ENCODE data around the gene NDE1. TPM values are rescaled to one million over a fixed set of nuclear protein-coding genes. Genes with fewer than 3 reads are reported as not detected.
"Not testable (repeated sequence)": the region's sequence is repeated elsewhere in the genome, so short reads cannot be mapped to it uniquely, and the experiment has no call there.

Gene NDE1
- total RNA-seq, 2 experiments from 2014 or later, result 115 to 117 TPM

- Mint-ChIP-seq H3K4me3 (no peak overlapping the region), H3K36me3 (peaks cover 32% of the 10 kb centered on the region), H3K27me3 (no peaks in the 10 kb centered on the region), H3K27ac (no peak overlapping the region), H3K4me1 (peaks cover 53% of the 10 kb centered on the region), H3K9me3 (no peaks in the 10 kb centered on the region)
- no peak for DNase-seq
Measured at GRCh38 chr16:15654591-15654990, 4.5 kb downstream of the NDE1 start.

- H3K36me3 Mint-ChIP-seq, result peaks cover 39% of the 10 kb centered on the region
- not testable (repeated sequence) for H3K4me3 Mint-ChIP-seq, H3K27ac Mint-ChIP-seq, DNase-seq, H3K9me3 Mint-ChIP-seq, H3K27me3 Mint-ChIP-seq
- peaks cover 56% of the 10 kb centered on the region for H3K4me1 Mint-ChIP-seq
Measured at GRCh38 chr16:15655561-15655960, 5.5 kb downstream of the NDE1 start.

- Mint-ChIP-seq H3K4me1 (peaks cover 53% of the 10 kb centered on the region), H3K4me3 (no peak overlapping the region), H3K9me3 (no peaks in the 10 kb centered on the region), H3K27ac (peak overlapping the region; percentile 30), H3K36me3 (peaks cover 46% of the 10 kb centered on the region), H3K27me3 (no peaks in the 10 kb centered on the region)
- no peak for DNase-seq
Measured at GRCh38 chr16:15658149-15658548, 8.1 kb downstream of the NDE1 start.

- DNase-seq, result no peak
- peaks cover 53% of the 10 kb centered on the region for H3K4me1 Mint-ChIP-seq
- peak overlapping the region; percentile 61 for H3K27ac Mint-ChIP-seq
- H3K27me3 Mint-ChIP-seq, result no peaks in the 10 kb centered on the region
- H3K9me3 Mint-ChIP-seq, result no peaks in the 10 kb centered on the region
- peaks cover 48% of the 10 kb centered on the region for H3K36me3 Mint-ChIP-seq
- H3K4me3 Mint-ChIP-seq, result no peak overlapping the region
Measured at GRCh38 chr16:15658556-15658955, 8.5 kb downstream of the NDE1 start.

- H3K4me3 Mint-ChIP-seq, result no peak overlapping the region
- H3K36me3 Mint-ChIP-seq, result peaks cover 46% of the 10 kb centered on the region
- H3K27me3 Mint-ChIP-seq, result no peaks in the 10 kb centered on the region
- peak overlapping the region; percentile 30 for H3K27ac Mint-ChIP-seq
- no peak for DNase-seq
- H3K4me1 Mint-ChIP-seq, result peaks cover 46% of the 10 kb centered on the region
- no peaks in the 10 kb centered on the region for H3K9me3 Mint-ChIP-seq
Measured at GRCh38 chr16:15660203-15660601, 10.2 kb downstream of the NDE1 start.

- no peak for DNase-seq
- no peaks in the 10 kb centered on the region for H3K27me3 Mint-ChIP-seq
- no peak overlapping the region for H3K4me3 Mint-ChIP-seq
- peaks cover 39% of the 10 kb centered on the region for H3K36me3 Mint-ChIP-seq
- no peak overlapping the region for H3K27ac Mint-ChIP-seq
- peaks cover 20% of the 10 kb centered on the region for H3K4me1 Mint-ChIP-seq
- no peaks in the 10 kb centered on the region for H3K9me3 Mint-ChIP-seq
Measured at GRCh38 chr16:15665107-15665506, 15.1 kb downstream of the NDE1 start.

- no peak overlapping the region for H3K27ac Mint-ChIP-seq
- peaks cover 37% of the 10 kb centered on the region for H3K36me3 Mint-ChIP-seq
- no peaks in the 10 kb centered on the region for H3K27me3 Mint-ChIP-seq
- peaks cover 14% of the 10 kb centered on the region for H3K4me1 Mint-ChIP-seq
- H3K4me3 Mint-ChIP-seq, result no peak overlapping the region
- H3K9me3 Mint-ChIP-seq, result no peaks in the 10 kb centered on the region
- no peak for DNase-seq
Measured at GRCh38 chr16:15667091-15667742, 17.2 kb downstream of the NDE1 start.

GRCh38 chr16:15671530-15672117 lies 21.6 kb downstream of the NDE1 start:
- H3K36me3 Mint-ChIP-seq, result peaks cover 43% of the 10 kb centered on the region
- H3K9me3 Mint-ChIP-seq, result no peaks in the 10 kb centered on the region
- peak overlapping the region; percentile 95 for H3K27ac Mint-ChIP-seq
- H3K4me1 Mint-ChIP-seq, result peaks cover 26% of the 10 kb centered on the region
- no peak overlapping the region for H3K4me3 Mint-ChIP-seq
- H3K27me3 Mint-ChIP-seq, result no peaks in the 10 kb centered on the region
- no peak for DNase-seq

- DNase-seq, H3K27me3 Mint-ChIP-seq, H3K9me3 Mint-ChIP-seq: not testable (repeated sequence)
- H3K4me1 Mint-ChIP-seq, result peaks cover 26% of the 10 kb centered on the region
- peak overlapping the region; percentile 95 for H3K27ac Mint-ChIP-seq
- peaks cover 41% of the 10 kb centered on the region for H3K36me3 Mint-ChIP-seq
- H3K4me3 Mint-ChIP-seq, result peak overlapping the region; percentile 58
Measured at GRCh38 chr16:15672127-15672513, 22.1 kb downstream of the NDE1 start.

- H3K36me3 Mint-ChIP-seq, result peaks cover 38% of the 10 kb centered on the region
- peak overlapping the region; percentile 95 for H3K27ac Mint-ChIP-seq
- peak; percentile 63 for DNase-seq
- H3K9me3 Mint-ChIP-seq, result no peaks in the 10 kb centered on the region
- H3K4me1 Mint-ChIP-seq, result peaks cover 26% of the 10 kb centered on the region
- peak overlapping the region; percentile 58 for H3K4me3 Mint-ChIP-seq
- no peaks in the 10 kb centered on the region for H3K27me3 Mint-ChIP-seq
Measured at GRCh38 chr16:15672514-15673167, 22.6 kb downstream of the NDE1 start.

- no peak for DNase-seq
- no peaks in the 10 kb centered on the region for H3K9me3 Mint-ChIP-seq
- peaks cover 42% of the 10 kb centered on the region for H3K36me3 Mint-ChIP-seq
- no peak overlapping the region for H3K4me3 Mint-ChIP-seq
- H3K4me1 Mint-ChIP-seq, result peaks cover 26% of the 10 kb centered on the region
- no peaks in the 10 kb centered on the region for H3K27me3 Mint-ChIP-seq
- H3K27ac Mint-ChIP-seq, result peak overlapping the region; percentile 95
Measured at GRCh38 chr16:15674571-15674970, 24.5 kb downstream of the NDE1 start.

- no peak for DNase-seq
- H3K36me3 Mint-ChIP-seq, result peaks cover 46% of the 10 kb centered on the region
- H3K4me3 Mint-ChIP-seq, result no peak overlapping the region
- H3K4me1 Mint-ChIP-seq, result peaks cover 26% of the 10 kb centered on the region
- H3K9me3 Mint-ChIP-seq, result no peaks in the 10 kb centered on the region
- no peak overlapping the region for H3K27ac Mint-ChIP-seq
- H3K27me3 Mint-ChIP-seq, result no peaks in the 10 kb centered on the region
Measured at GRCh38 chr16:15676506-15676905, 26.5 kb downstream of the NDE1 start.

- H3K27ac Mint-ChIP-seq, result no peak overlapping the region
- H3K9me3 Mint-ChIP-seq, result no peaks in the 10 kb centered on the region
- H3K4me3 Mint-ChIP-seq, result no peak overlapping the region
- no peaks in the 10 kb centered on the region for H3K27me3 Mint-ChIP-seq
- peaks cover 21% of the 10 kb centered on the region for H3K4me1 Mint-ChIP-seq
- DNase-seq, result no peak
- peaks cover 44% of the 10 kb centered on the region for H3K36me3 Mint-ChIP-seq
Measured at GRCh38 chr16:15677447-15677846, 27.4 kb downstream of the NDE1 start.

GRCh38 chr16:15682105-15682570 lies 32.1 kb downstream of the NDE1 start:
- no peaks in the 10 kb centered on the region for H3K9me3 Mint-ChIP-seq
- H3K36me3 Mint-ChIP-seq, result peaks cover 32% of the 10 kb centered on the region
- H3K27me3 Mint-ChIP-seq, result no peaks in the 10 kb centered on the region
- H3K27ac Mint-ChIP-seq, result no peak overlapping the region
- no peak overlapping the region for H3K4me3 Mint-ChIP-seq
- peak; percentile 34 for DNase-seq
- peaks cover 5% of the 10 kb centered on the region for H3K4me1 Mint-ChIP-seq

- H3K27me3 Mint-ChIP-seq, result no peaks in the 10 kb centered on the region
- DNase-seq, result no peak
- no peak overlapping the region for H3K4me3 Mint-ChIP-seq
- peaks cover 5% of the 10 kb centered on the region for H3K4me1 Mint-ChIP-seq
- H3K9me3 Mint-ChIP-seq, result no peaks in the 10 kb centered on the region
- H3K27ac Mint-ChIP-seq, result no peak overlapping the region
- peaks cover 23% of the 10 kb centered on the region for H3K36me3 Mint-ChIP-seq
Measured at GRCh38 chr16:15686287-15686686, 36.2 kb downstream of the NDE1 start.
